Activated naive CD4-positive, alpha-beta T cell treated with anti-CD3 and anti-CD28 coated beads, Interleukin-2, amount 50 U/mL, for 72 hours (primary cell): Measurements from ENCODE around the gene ADGRL3. TPM values are rescaled to one million over a fixed set of nuclear protein-coding genes. Genes with fewer than 3 reads are reported as not detected.
A peak's percentile ranks its signal among the peaks of the same experiment; 100 is the strongest.
"Not testable (repeated sequence)": the region's sequence is repeated elsewhere in the genome, so short reads cannot be mapped to it uniquely, and the experiment has no call there.

ENCODE experiments used
- ATAC-seq, 2 donors: fragments of 150-1000 bp; cut with Tn5 transposase; 2 replicates each; pipeline ENCODE4 v1.10.0; 2021; ENCODE audit warnings: mild to moderate bottlenecking in 2 of 2, moderate library complexity in 2 of 2
- DNase-seq, 2 donors: peaks; one replicate each; pipeline ENCODE4 v3.0.0; 2021 to 2022; ENCODE audit warnings: low spot score in 2 of 2
- H3K27ac Mint-ChIP-seq, 2 donors: one replicate each; pipeline ENCODE4 v1.8.0; 2022; ENCODE audit warnings: mild to moderate bottlenecking in 2 of 2, mixed read lengths in 2 of 2
- H3K36me3 Mint-ChIP-seq, 2 donors: one replicate each; pipeline ENCODE4 v1.8.0; 2022; ENCODE audit warnings: mixed read lengths in 2 of 2
- H3K9me3 Mint-ChIP-seq, 2 donors: one replicate each; pipeline ENCODE4 v1.8.0; 2022; ENCODE audit warnings: mixed read lengths in 2 of 2
- total RNA-seq, 2 donors: library from RNA; stranded (reverse); gene quantifications; one replicate each; pipeline ENCODE4 v1.2.3, GENCODE V29; 2022

ADGRL3 gene
- total RNA-seq, 2 donors from 2014 or later = not detected

- peaks cover 39 to 43% of the 10 kb centered on the region in 2 donors for H3K9me3 Mint-ChIP-seq
- ATAC-seq (no peak), DNase-seq (no peak)
- H3K27ac Mint-ChIP-seq = no peak overlapping the region
- peaks cover 16 to 29% of the 10 kb centered on the region in 2 donors for H3K36me3 Mint-ChIP-seq
Measured at GRCh38 chr4:61763682-61764081, 563.6 kb downstream of the ADGRL3 start.

- H3K27ac Mint-ChIP-seq, ATAC-seq, DNase-seq: not testable (repeated sequence)
- H3K9me3 Mint-ChIP-seq = peaks cover 36 to 44% of the 10 kb centered on the region in 2 donors
- peaks cover 16 to 30% of the 10 kb centered on the region in 2 donors for H3K36me3 Mint-ChIP-seq
Measured at GRCh38 chr4:61764090-61764489, 564.0 kb downstream of the ADGRL3 start.

- ATAC-seq, DNase-seq, H3K27ac Mint-ChIP-seq: not testable (repeated sequence)
- Mint-ChIP-seq H3K36me3 (peaks cover 11 to 16% of the 10 kb centered on the region in 2 donors), H3K9me3 (peaks cover 32 to 35% of the 10 kb centered on the region in 2 donors)
Measured at GRCh38 chr4:61769444-61770167, 569.5 kb downstream of the ADGRL3 start.

- DNase-seq = no peak
- Mint-ChIP-seq H3K27ac (no peak overlapping the region), H3K9me3 (peaks cover 32 to 37% of the 10 kb centered on the region in 2 donors), H3K36me3 (peaks cover 11 to 16% of the 10 kb centered on the region in 2 donors)
- no peak for ATAC-seq
Measured at GRCh38 chr4:61770456-61770855, 570.3 kb downstream of the ADGRL3 start.

- Mint-ChIP-seq H3K9me3 (peaks cover 27 to 33% of the 10 kb centered on the region in 2 donors), H3K27ac (no peak overlapping the region), H3K36me3 (peaks cover 11 to 16% of the 10 kb centered on the region in 2 donors)
- DNase-seq (no peak), ATAC-seq (no peak)
Measured at GRCh38 chr4:61771056-61771455, 570.9 kb downstream of the ADGRL3 start.

- H3K9me3 Mint-ChIP-seq = peaks cover 16 to 22% of the 10 kb centered on the region in 2 donors
- H3K27ac Mint-ChIP-seq = no peak overlapping the region
- ATAC-seq = no peak
- no peak for DNase-seq
- peaks cover 11 to 16% of the 10 kb centered on the region in 2 donors for H3K36me3 Mint-ChIP-seq
Measured at GRCh38 chr4:61772126-61772525, 572.0 kb downstream of the ADGRL3 start.

GRCh38 chr4:61773655-61774245 lies 573.6 kb downstream of the ADGRL3 start:
- Mint-ChIP-seq H3K9me3 (peaks cover under 1 to 9% of the 10 kb centered on the region in 2 donors), H3K36me3 (peaks cover 0 to 2% of the 10 kb centered on the region in 2 donors), H3K27ac (no peak overlapping the region)
- DNase-seq (no peak), ATAC-seq (no peak)

GRCh38 chr4:61782133-61782532 lies 582.0 kb downstream of the ADGRL3 start:
- ATAC-seq (no peak), DNase-seq (no peak)
- no peak overlapping the region for H3K27ac Mint-ChIP-seq
- peaks cover 9 to 10% of the 10 kb centered on the region in 2 donors for H3K9me3 Mint-ChIP-seq
- no peaks in the 10 kb centered on the region for H3K36me3 Mint-ChIP-seq

GRCh38 chr4:61783050-61783449 lies 582.9 kb downstream of the ADGRL3 start:
- Mint-ChIP-seq H3K27ac (no peak overlapping the region), H3K36me3 (no peaks in the 10 kb centered on the region), H3K9me3 (peaks cover 9 to 10% of the 10 kb centered on the region in 2 donors)
- DNase-seq (no peak), ATAC-seq (peak; percentile 53 to 67)

- no peak for DNase-seq
- ATAC-seq = no peak
- Mint-ChIP-seq H3K9me3 (peaks cover 0 to 4% of the 10 kb centered on the region in 2 donors), H3K27ac (no peak overlapping the region), H3K36me3 (no peaks in the 10 kb centered on the region)
Measured at GRCh38 chr4:61785761-61786160, 585.6 kb downstream of the ADGRL3 start.

GRCh38 chr4:61786211-61786610 lies 586.1 kb downstream of the ADGRL3 start:
- Mint-ChIP-seq H3K36me3 (no peaks in the 10 kb centered on the region), H3K9me3 (peaks cover 0 to 5% of the 10 kb centered on the region in 2 donors), H3K27ac (no peak overlapping the region)
- DNase-seq = no peak
- no peak for ATAC-seq

GRCh38 chr4:61795998-61796397 lies 595.9 kb downstream of the ADGRL3 start:
- Mint-ChIP-seq H3K27ac (no peak overlapping the region), H3K9me3 (peaks cover 12 to 17% of the 10 kb centered on the region in 2 donors), H3K36me3 (peaks cover 0 to 4% of the 10 kb centered on the region in 2 donors)
- ATAC-seq (no peak), DNase-seq (no peak)

GRCh38 chr4:61799794-61800193 lies 599.7 kb downstream of the ADGRL3 start:
- H3K36me3 Mint-ChIP-seq = no peaks in the 10 kb centered on the region
- ATAC-seq = no peak
- H3K27ac Mint-ChIP-seq = no peak overlapping the region
- H3K9me3 Mint-ChIP-seq = peaks cover 9 to 10% of the 10 kb centered on the region in 2 donors
- no peak for DNase-seq

GRCh38 chr4:61805227-61805626 lies 605.1 kb downstream of the ADGRL3 start:
- Mint-ChIP-seq H3K27ac (no peak overlapping the region), H3K36me3 (peaks cover 0 to 2% of the 10 kb centered on the region in 2 donors), H3K9me3 (peaks cover 9 to 15% of the 10 kb centered on the region in 2 donors)
- ATAC-seq (no peak), DNase-seq (no peak)

- peaks cover 9 to 16% of the 10 kb centered on the region in 2 donors for H3K9me3 Mint-ChIP-seq
- H3K27ac Mint-ChIP-seq = no peak overlapping the region
- ATAC-seq (no peak), DNase-seq (no peak)
- H3K36me3 Mint-ChIP-seq = peaks cover 0 to 9% of the 10 kb centered on the region in 2 donors
Measured at GRCh38 chr4:61805979-61806378, 605.9 kb downstream of the ADGRL3 start.

- Mint-ChIP-seq H3K27ac (no peak overlapping the region), H3K36me3 (peaks cover 0 to 9% of the 10 kb centered on the region in 2 donors), H3K9me3 (peaks cover 19 to 22% of the 10 kb centered on the region in 2 donors)
- DNase-seq (no peak), ATAC-seq (no peak)
Measured at GRCh38 chr4:61812171-61812570, 612.0 kb downstream of the ADGRL3 start.

- DNase-seq = no peak
- Mint-ChIP-seq H3K27ac (no peak overlapping the region), H3K36me3 (no peaks in the 10 kb centered on the region), H3K9me3 (peaks cover 17 to 22% of the 10 kb centered on the region in 2 donors)
- no peak for ATAC-seq
Measured at GRCh38 chr4:61817071-61817470, 616.9 kb downstream of the ADGRL3 start.
